GM23338 (cell line): Measurements from ENCODE around the gene IL1RAPL2. TPM values are rescaled to one million over a fixed set of nuclear protein-coding genes. Genes with fewer than 3 reads are reported as not detected.

Experiments used
- ATAC-seq: fragments of 200-7000 bp; cut with Tn5 transposase; 3 replicates; pipeline ENCODE4 v1.9.1; 2020
- DNase-seq: peaks from one replicate; pipeline ENCODE4 v3.0.0-alpha.2; 2015; ENCODE audit warnings: low spot score
- H2AFZ ChIP-seq: fragments of 200-600 bp; sonication (generic); 2 replicates; pipeline ENCODE4 v1.8.0; 2016; ENCODE audit warnings: antibody characterized with exemption, mild to moderate bottlenecking, moderate library complexity
- H3F3A ChIP-seq: fragments of 200-600 bp; sonication (generic); replicated peaks from 2 replicates; pipeline ENCODE4 v1.8.0; 2017; ENCODE audit warnings: antibody characterized with exemption, mixed run types, low read depth
- H3K27ac ChIP-seq: fragments of 200-600 bp; sonication (generic); 2 replicates; pipeline ENCODE4 v1.6.1; 2016; ENCODE audit warnings: low read depth
- H3K27me3 ChIP-seq: fragments of 200-600 bp; sonication (generic); 2 replicates; pipeline ENCODE4 v1.8.0; 2016; ENCODE audit warnings: mild to moderate bottlenecking, mixed run types, moderate library complexity; ENCODE audit not compliant: insufficient read depth
- H3K36me3 ChIP-seq: fragments of 200-600 bp; sonication (generic); 2 replicates; pipeline ENCODE4 v1.8.0; 2016; ENCODE audit warnings: mild to moderate bottlenecking; ENCODE audit not compliant: insufficient read depth
- H3K4me1 ChIP-seq: fragments of 200-600 bp; sonication (generic); 2 replicates; pipeline ENCODE4 v1.8.0; 2016; ENCODE audit warnings: mild to moderate bottlenecking, moderate library complexity; ENCODE audit not compliant: insufficient read depth
- H3K4me2 ChIP-seq: fragments of 200-600 bp; sonication (generic); 2 replicates; pipeline ENCODE4 v1.7.1; 2017; ENCODE audit warnings: mixed run types
- H3K4me3 ChIP-seq: fragments of 200-600 bp; sonication (generic); 2 replicates; pipeline ENCODE4 v1.6.1; 2016; ENCODE audit warnings: mixed run types
- H3K79me2 ChIP-seq: fragments of 200-600 bp; sonication (generic); replicated peaks from 2 replicates; pipeline ENCODE4 v1.8.0; 2017; ENCODE audit warnings: mild to moderate bottlenecking; ENCODE audit not compliant: insufficient read depth
- H3K9me2 ChIP-seq: fragments of 200-600 bp; sonication (generic); 2 replicates; pipeline ENCODE4 v1.8.0; 2017; ENCODE audit not compliant: insufficient read depth
- H4K20me1 ChIP-seq: fragments of 200-600 bp; sonication (generic); replicated peaks from 2 replicates; pipeline ENCODE4 v1.8.0; 2017; ENCODE audit warnings: mild to moderate bottlenecking; ENCODE audit not compliant: insufficient read depth
- H3K27ac Mint-ChIP-seq: 2 replicates; pipeline ENCODE4 v1.8.0; 2020; ENCODE audit warnings: inconsistent platforms, mild to moderate bottlenecking, moderate library complexity, mixed read lengths
- H3K27me3 Mint-ChIP-seq: 3 replicates; pipeline ENCODE4 v1.8.0; 2022; ENCODE audit warnings: low read depth, mild to moderate bottlenecking, moderate library complexity, mixed read lengths, inconsistent platforms; ENCODE audit not compliant: insufficient read depth, poor library complexity
- H3K36me3 Mint-ChIP-seq: 3 replicates; pipeline ENCODE4 v1.8.0; 2021; ENCODE audit warnings: low read depth, mild to moderate bottlenecking, inconsistent platforms, moderate library complexity, mixed read lengths
- H3K4me1 Mint-ChIP-seq: 3 replicates; pipeline ENCODE4 v1.8.0; 2020; ENCODE audit warnings: mild to moderate bottlenecking, inconsistent platforms, mixed read lengths
- H3K4me3 Mint-ChIP-seq: 3 replicates; pipeline ENCODE4 v1.8.0; 2021; ENCODE audit warnings: moderate library complexity, mild to moderate bottlenecking, inconsistent platforms, mixed read lengths
- H3K9me3 Mint-ChIP-seq: 3 replicates; pipeline ENCODE4 v1.8.0; 2020; ENCODE audit warnings: moderate library complexity, mild to moderate bottlenecking, inconsistent platforms, mixed read lengths
- ETS1 ChIP-seq: IDR thresholded peaks from 2 replicates; pipeline ENCODE4 v1.6.1; 2016; ENCODE audit warnings: antibody characterized with exemption
- EZH2 ChIP-seq: fragments of 200-600 bp; sonication (generic); IDR thresholded peaks from one replicate; pipeline ENCODE4 v1.8.0; 2017; ENCODE audit warnings: antibody characterized with exemption, mild to moderate bottlenecking, low read depth; ENCODE audit not compliant: unreplicated experiment
- NANOG ChIP-seq: IDR thresholded peaks from 2 replicates; pipeline ENCODE4 v1.6.1; 2016; ENCODE audit warnings: antibody characterized with exemption, borderline replicate concordance
- STAT1 ChIP-seq: IDR thresholded peaks from one replicate; pipeline ENCODE4 v1.6.1; 2016; ENCODE audit warnings: antibody characterized with exemption; ENCODE audit not compliant: unreplicated experiment
- ZNF114 ChIP-seq: fragments of 250-450 bp; sonication (Bioruptor Pico); IDR thresholded peaks from 2 replicates; pipeline ENCODE4 v1.5.0; 2020; ENCODE audit warnings: mild to moderate bottlenecking, moderate library complexity
- ZNF331 ChIP-seq: fragments of 250-450 bp; sonication (Bioruptor Pico); IDR thresholded peaks from 2 replicates; pipeline ENCODE4 v1.5.0; 2020; ENCODE audit warnings: low read depth, mild to moderate bottlenecking, moderate library complexity
- polyA plus RNA-seq: library from polyadenylated mRNA; unstranded; fragments of >200 nt; fragmentation: Nextera tagmentation; extraction: Ambion mirVana; gene quantifications from 2 replicates; pipeline ENCODE4 v1.2.1, GENCODE V29; 2016
- total RNA-seq: library from RNA; depleted of rRNA; stranded (reverse); fragments of >200 nt; shearing (Covaris generic); gene quantifications from 2 replicates; pipeline ENCODE4 v1.2.3, GENCODE V29; 2014
- TF ChIP-seq, protein P1 (sequence below): IDR thresholded peaks from one replicate; pipeline ENCODE4 v1.6.1; 2018; ENCODE audit warnings: antibody characterized with exemption; ENCODE audit not compliant: unreplicated experiment
- TF ChIP-seq, protein P2 (sequence below), 2 experiments: fragments of 200-600 bp in 1 of 2; sonication (generic) in 1 of 2; conservative IDR thresholded peaks; 2 replicates each; pipeline versions ENCODE4 v1.5.1 to v1.6.1; 2016 to 2017; ENCODE audit warnings: antibody characterized with exemption in 2 of 2, low read depth in 2 of 2, mild to moderate bottlenecking in 2 of 2, moderate library complexity in 1 of 2

Gene IL1RAPL2
- total and polyA plus RNA-seq, 2 experiments from 2014 or later, result 0.80 to 0.94 TPM

- Mint-ChIP-seq H3K4me3 (no peak overlapping the region), H3K4me1 (peaks cover 9% of the 10 kb centered on the region), H3K9me3 (no peaks in the 10 kb centered on the region), H3K36me3 (no peaks in the 10 kb centered on the region), H3K27me3 (peaks cover 4% of the 10 kb centered on the region), H3K27ac (no peak overlapping the region)
- Histone ChIP-seq H3K9me2 (no peaks in the 10 kb centered on the region), H3K79me2 (no peaks in the 10 kb centered on the region), H3K4me2 (no peak overlapping the region), H3K4me1 (0 out of 2 replicates have a peak, but pooled peaks cover 4% of the 10 kb centered on the region), H2AFZ (no peak overlapping the region), H3K36me3 (no peaks in the 10 kb centered on the region), H3K4me3 (no peak overlapping the region), H4K20me1 (no peaks in the 10 kb centered on the region), H3F3A (no peaks in the 10 kb centered on the region), H3K27me3 (no peaks in the 10 kb centered on the region), H3K27ac (no peak overlapping the region)
- ATAC-seq (no peak), DNase-seq (no peak)
- no peak for TF ChIP-seq ZNF331 (CRISPR knock-in tag)
- no peak for TF ChIP-seq EZH2
Measured at GRCh38 chrX:105647749-105648148, 1081.8 kb downstream of the IL1RAPL2 start.

GRCh38 chrX:105648732-105649131, 1082.7 kb downstream of the IL1RAPL2 start:
- DNase-seq, result peak; percentile 33

GRCh38 chrX:105650577-105650976, 1084.6 kb downstream of the IL1RAPL2 start:
- no peaks in the 10 kb centered on the region for H4K20me1 ChIP-seq
- no peaks in the 10 kb centered on the region for H3K36me3 ChIP-seq
- H3K36me3 Mint-ChIP-seq, result no peaks in the 10 kb centered on the region
- H3K9me3 Mint-ChIP-seq, result no peaks in the 10 kb centered on the region
- H3F3A ChIP-seq, result no peaks in the 10 kb centered on the region
- peaks cover 4% of the 10 kb centered on the region for H3K27me3 Mint-ChIP-seq
- no peaks in the 10 kb centered on the region for H3K79me2 ChIP-seq
- peaks cover 9% of the 10 kb centered on the region for H3K4me1 Mint-ChIP-seq
- no peak overlapping the region for H3K27ac ChIP-seq
- H3K27me3 ChIP-seq, result no peaks in the 10 kb centered on the region
- H3K9me2 ChIP-seq, result no peaks in the 10 kb centered on the region
- no peak overlapping the region for H3K4me2 ChIP-seq
- 0 out of 2 replicates have a peak, but pooled peaks cover 4% of the 10 kb centered on the region for H3K4me1 ChIP-seq
- ATAC-seq, result no peak
- no peak overlapping the region for H3K4me3 Mint-ChIP-seq
- no peak overlapping the region for H2AFZ ChIP-seq
- no peak overlapping the region for H3K27ac Mint-ChIP-seq
- no peak for DNase-seq
- no peak overlapping the region for H3K4me3 ChIP-seq
- TF ChIP-seq, protein P1, sequence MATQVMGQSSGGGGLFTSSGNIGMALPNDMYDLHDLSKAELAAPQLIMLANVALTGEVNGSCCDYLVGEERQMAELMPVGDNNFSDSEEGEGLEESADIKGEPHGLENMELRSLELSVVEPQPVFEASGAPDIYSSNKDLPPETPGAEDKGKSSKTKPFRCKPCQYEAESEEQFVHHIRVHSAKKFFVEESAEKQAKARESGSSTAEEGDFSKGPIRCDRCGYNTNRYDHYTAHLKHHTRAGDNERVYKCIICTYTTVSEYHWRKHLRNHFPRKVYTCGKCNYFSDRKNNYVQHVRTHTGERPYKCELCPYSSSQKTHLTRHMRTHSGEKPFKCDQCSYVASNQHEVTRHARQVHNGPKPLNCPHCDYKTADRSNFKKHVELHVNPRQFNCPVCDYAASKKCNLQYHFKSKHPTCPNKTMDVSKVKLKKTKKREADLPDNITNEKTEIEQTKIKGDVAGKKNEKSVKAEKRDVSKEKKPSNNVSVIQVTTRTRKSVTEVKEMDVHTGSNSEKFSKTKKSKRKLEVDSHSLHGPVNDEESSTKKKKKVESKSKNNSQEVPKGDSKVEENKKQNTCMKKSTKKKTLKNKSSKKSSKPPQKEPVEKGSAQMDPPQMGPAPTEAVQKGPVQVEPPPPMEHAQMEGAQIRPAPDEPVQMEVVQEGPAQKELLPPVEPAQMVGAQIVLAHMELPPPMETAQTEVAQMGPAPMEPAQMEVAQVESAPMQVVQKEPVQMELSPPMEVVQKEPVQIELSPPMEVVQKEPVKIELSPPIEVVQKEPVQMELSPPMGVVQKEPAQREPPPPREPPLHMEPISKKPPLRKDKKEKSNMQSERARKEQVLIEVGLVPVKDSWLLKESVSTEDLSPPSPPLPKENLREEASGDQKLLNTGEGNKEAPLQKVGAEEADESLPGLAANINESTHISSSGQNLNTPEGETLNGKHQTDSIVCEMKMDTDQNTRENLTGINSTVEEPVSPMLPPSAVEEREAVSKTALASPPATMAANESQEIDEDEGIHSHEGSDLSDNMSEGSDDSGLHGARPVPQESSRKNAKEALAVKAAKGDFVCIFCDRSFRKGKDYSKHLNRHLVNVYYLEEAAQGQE, result no peak
- TF ChIP-seq ZNF331 (CRISPR knock-in tag) (no peak), ZNF114 (CRISPR knock-in tag) (no peak), NANOG (no peak), EZH2 (no peak), STAT1 (no peak), ETS1 (no peak)
- TF ChIP-seq, protein P2, sequence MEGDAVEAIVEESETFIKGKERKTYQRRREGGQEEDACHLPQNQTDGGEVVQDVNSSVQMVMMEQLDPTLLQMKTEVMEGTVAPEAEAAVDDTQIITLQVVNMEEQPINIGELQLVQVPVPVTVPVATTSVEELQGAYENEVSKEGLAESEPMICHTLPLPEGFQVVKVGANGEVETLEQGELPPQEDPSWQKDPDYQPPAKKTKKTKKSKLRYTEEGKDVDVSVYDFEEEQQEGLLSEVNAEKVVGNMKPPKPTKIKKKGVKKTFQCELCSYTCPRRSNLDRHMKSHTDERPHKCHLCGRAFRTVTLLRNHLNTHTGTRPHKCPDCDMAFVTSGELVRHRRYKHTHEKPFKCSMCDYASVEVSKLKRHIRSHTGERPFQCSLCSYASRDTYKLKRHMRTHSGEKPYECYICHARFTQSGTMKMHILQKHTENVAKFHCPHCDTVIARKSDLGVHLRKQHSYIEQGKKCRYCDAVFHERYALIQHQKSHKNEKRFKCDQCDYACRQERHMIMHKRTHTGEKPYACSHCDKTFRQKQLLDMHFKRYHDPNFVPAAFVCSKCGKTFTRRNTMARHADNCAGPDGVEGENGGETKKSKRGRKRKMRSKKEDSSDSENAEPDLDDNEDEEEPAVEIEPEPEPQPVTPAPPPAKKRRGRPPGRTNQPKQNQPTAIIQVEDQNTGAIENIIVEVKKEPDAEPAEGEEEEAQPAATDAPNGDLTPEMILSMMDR (conservative IDR thresholded peaks at IDR 0.05; ENCODE audit: low read depth in 2 of 2), result no peak

More at GRCh38 chrX:105648732-105649131, 1082.7 kb downstream of the IL1RAPL2 start:
- Histone ChIP-seq H3F3A (no peaks in the 10 kb centered on the region), H3K36me3 (no peaks in the 10 kb centered on the region), H3K4me1 (0 out of 2 replicates have a peak, but pooled peaks cover 4% of the 10 kb centered on the region), H3K9me2 (no peaks in the 10 kb centered on the region), H3K79me2 (no peaks in the 10 kb centered on the region), H3K4me3 (no peak overlapping the region), H2AFZ (no peak overlapping the region), H3K27ac (no peak overlapping the region), H3K27me3 (no peaks in the 10 kb centered on the region), H3K4me2 (0 out of 2 replicates have a peak overlapping the region, but pooled peaks have one; percentile 17), H4K20me1 (no peaks in the 10 kb centered on the region)
- peaks cover 4% of the 10 kb centered on the region for H3K27me3 Mint-ChIP-seq
- no peaks in the 10 kb centered on the region for H3K9me3 Mint-ChIP-seq
- no peaks in the 10 kb centered on the region for H3K36me3 Mint-ChIP-seq
- peak; percentile 80 for ATAC-seq
- H3K27ac Mint-ChIP-seq, result no peak overlapping the region
- H3K4me3 Mint-ChIP-seq, result no peak overlapping the region
- no peak for TF ChIP-seq ZNF331 (CRISPR knock-in tag)
- TF ChIP-seq, protein P2 (conservative IDR thresholded peaks at IDR 0.05; ENCODE audit: low read depth in 2 of 2), result peak; percentile 13 to 23; a peak in 1 of 4 replicates
- H3K4me1 Mint-ChIP-seq, result peaks cover 9% of the 10 kb centered on the region
